Progenitor cell of endocrine pancreas (in vitro differentiated cells): ENCODE data around the gene SYCP2. TPM values are rescaled to one million over a fixed set of nuclear protein-coding genes. Genes with fewer than 3 reads are reported as not detected.

Source experiments
- DNase-seq: peaks from one replicate; pipeline ENCODE4 v3.0.0; 2021; ENCODE audit warnings: low spot score; ENCODE audit not compliant: unreplicated experiment
- H3K27ac Mint-ChIP-seq: 2 replicates; pipeline ENCODE4 v1.8.0; 2021; ENCODE audit warnings: mild to moderate bottlenecking, moderate library complexity, mixed read lengths
- H3K27me3 Mint-ChIP-seq: 2 replicates; pipeline ENCODE4 v1.8.0; 2021; ENCODE audit warnings: mixed read lengths
- H3K36me3 Mint-ChIP-seq: 2 replicates; pipeline ENCODE4 v1.8.0; 2022; ENCODE audit warnings: mixed read lengths; ENCODE audit not compliant: insufficient read depth
- H3K4me1 Mint-ChIP-seq: 2 replicates; pipeline ENCODE4 v1.8.0; 2021; ENCODE audit warnings: low read depth, mixed read lengths
- H3K4me3 Mint-ChIP-seq: 2 replicates; pipeline ENCODE4 v1.8.0; 2021; ENCODE audit warnings: low read depth, mild to moderate bottlenecking, moderate library complexity, mixed read lengths
- H3K9me3 Mint-ChIP-seq: 2 replicates; pipeline ENCODE4 v1.8.0; 2021; ENCODE audit warnings: low read depth, mixed read lengths
- total RNA-seq: library from RNA; stranded (reverse); gene quantifications from 2 replicates; pipeline ENCODE4 v1.2.1, GENCODE V29; 2021
- TF ChIP-seq, protein P1 (sequence below): fragments of 200-600 bp; sonication (generic); IDR thresholded peaks from one replicate; pipeline ENCODE4 v1.5.0; 2021; ENCODE audit warnings: antibody characterized with exemption, mild to moderate bottlenecking; ENCODE audit not compliant: unreplicated experiment

Gene SYCP2
- total RNA-seq, 1 donor from 2014 or later = 2.2 TPM

DNA sequence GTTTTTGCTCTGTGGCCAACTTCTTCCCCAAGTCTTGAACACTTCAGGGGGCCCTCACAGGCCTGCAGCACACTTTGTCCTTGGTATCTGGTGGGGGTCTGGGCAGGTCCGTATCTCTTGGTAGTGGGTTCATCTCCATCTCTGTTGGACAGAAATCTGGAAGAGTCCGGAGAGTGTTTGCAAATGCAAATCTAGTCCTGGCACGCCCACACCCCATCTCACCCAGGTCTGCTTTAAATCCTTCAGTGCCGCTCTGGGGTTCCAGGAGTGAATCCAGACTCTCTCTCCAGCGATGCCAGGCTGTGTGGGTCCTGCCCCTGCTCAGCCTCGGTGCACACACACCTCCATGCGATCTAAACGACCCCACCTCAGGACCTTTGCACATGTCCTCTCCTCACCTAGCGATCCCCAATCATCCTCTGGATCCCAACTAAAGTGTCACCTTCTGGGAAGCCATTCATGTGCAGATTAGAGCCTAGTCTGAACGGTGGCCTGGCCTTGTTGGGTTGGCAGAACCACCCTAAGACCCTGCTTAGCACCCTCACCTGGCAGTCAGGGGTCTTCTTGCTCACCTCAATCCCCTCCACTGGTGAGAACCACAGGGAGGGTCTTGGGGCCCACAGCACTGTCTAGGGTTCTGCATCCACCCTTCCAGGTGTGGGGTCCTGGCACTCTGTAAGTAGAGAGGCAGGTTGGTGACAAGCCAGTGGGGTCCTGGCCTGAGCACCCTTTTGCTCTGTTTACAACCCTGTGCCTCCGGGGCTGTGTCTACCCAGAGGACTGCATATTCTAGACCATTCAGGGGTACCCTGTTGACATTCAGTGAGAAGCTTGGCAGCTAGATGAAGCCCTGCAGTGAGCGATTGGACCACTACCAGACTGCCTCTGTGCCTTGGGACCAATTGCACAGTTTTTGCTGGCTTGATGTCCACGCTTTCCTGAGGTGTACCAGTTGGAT is 100.8 kb downstream of the SYCP2 start:
- TF ChIP-seq, protein P1, sequence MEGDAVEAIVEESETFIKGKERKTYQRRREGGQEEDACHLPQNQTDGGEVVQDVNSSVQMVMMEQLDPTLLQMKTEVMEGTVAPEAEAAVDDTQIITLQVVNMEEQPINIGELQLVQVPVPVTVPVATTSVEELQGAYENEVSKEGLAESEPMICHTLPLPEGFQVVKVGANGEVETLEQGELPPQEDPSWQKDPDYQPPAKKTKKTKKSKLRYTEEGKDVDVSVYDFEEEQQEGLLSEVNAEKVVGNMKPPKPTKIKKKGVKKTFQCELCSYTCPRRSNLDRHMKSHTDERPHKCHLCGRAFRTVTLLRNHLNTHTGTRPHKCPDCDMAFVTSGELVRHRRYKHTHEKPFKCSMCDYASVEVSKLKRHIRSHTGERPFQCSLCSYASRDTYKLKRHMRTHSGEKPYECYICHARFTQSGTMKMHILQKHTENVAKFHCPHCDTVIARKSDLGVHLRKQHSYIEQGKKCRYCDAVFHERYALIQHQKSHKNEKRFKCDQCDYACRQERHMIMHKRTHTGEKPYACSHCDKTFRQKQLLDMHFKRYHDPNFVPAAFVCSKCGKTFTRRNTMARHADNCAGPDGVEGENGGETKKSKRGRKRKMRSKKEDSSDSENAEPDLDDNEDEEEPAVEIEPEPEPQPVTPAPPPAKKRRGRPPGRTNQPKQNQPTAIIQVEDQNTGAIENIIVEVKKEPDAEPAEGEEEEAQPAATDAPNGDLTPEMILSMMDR = no peak
- DNase-seq = no peak
- H3K4me1 Mint-ChIP-seq = peaks cover 5% of the 10 kb centered on the region
- no peak overlapping the region for H3K27ac Mint-ChIP-seq
- H3K9me3 Mint-ChIP-seq = no peaks in the 10 kb centered on the region
- H3K4me3 Mint-ChIP-seq = no peak overlapping the region
- H3K27me3 Mint-ChIP-seq = peaks cover 56% of the 10 kb centered on the region
- no peaks in the 10 kb centered on the region for H3K36me3 Mint-ChIP-seq

DNA sequence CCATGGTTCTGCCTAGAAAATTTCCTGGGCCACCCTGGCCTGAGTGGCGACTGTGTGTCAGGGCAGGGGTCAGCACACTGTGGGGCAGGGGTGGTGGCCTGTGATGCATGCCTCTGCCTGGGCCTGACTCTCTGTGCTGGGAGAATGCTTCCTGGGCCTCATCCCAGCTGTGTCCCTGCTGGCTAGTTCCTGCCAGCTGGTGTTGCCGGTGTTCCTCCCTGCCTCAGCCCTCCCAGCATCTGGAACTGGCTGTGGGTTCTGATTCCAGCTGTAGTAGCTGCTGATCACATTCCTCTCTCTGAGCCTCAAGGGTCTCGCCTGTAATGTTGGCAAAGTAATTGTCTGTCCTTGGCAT is 101.5 kb downstream of the SYCP2 start:
- no peak for DNase-seq
- no peak overlapping the region for H3K27ac Mint-ChIP-seq
- no peaks in the 10 kb centered on the region for H3K36me3 Mint-ChIP-seq
- H3K4me1 Mint-ChIP-seq = peaks cover 5% of the 10 kb centered on the region
- peaks cover 56% of the 10 kb centered on the region for H3K27me3 Mint-ChIP-seq
- H3K4me3 Mint-ChIP-seq = no peak overlapping the region
- TF ChIP-seq, protein P1 = no peak
- no peaks in the 10 kb centered on the region for H3K9me3 Mint-ChIP-seq

DNA sequence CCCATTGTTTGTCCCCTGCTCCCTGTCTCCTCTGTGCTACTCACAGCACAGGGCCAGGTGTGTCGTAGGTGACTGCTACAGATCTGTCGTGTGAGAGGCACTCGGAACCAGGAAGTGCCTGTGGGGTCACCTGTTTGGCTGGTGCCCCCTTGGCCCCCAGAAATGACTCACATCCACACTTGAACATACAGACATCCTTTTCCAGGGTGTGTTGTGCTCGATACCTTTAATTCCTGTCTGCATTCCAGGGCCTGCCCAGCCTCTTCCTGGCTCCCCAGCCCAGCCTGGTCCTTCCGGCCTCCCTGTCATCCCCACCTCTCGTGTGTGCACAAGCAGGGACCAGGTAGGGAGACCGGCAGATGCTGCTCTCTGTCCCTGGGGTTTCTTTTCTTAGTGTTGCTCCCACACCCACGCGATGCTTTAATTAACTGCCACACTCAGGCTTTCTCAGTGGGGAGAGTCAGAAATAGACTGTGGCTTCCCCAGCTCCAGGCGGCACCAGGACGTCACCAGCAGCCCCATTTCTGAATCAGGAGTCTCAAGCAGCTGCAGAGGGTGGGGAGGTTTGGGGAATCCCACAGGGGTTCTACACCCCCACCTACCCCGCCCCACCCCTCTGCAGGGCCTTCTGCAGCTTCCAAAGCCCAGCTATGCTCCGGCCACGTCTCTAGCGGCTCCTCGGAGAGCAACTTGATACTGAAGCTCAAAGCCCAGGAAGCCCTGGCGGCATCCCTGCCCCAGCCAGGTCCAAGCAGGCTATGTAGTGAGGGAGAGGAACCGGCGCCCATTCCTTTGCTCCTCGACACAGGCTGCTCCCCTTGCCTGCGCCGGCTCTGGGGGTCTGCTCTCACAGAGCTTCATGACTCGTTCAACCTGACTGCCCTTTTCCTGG is 102.2 kb downstream of the SYCP2 start:
- TF ChIP-seq, protein P1 = no peak
- Mint-ChIP-seq H3K27ac (no peak overlapping the region), H3K4me1 (peaks cover 5% of the 10 kb centered on the region), H3K9me3 (no peaks in the 10 kb centered on the region), H3K4me3 (no peak overlapping the region), H3K36me3 (no peaks in the 10 kb centered on the region), H3K27me3 (peaks cover 54% of the 10 kb centered on the region)
- DNase-seq = no peak

DNA sequence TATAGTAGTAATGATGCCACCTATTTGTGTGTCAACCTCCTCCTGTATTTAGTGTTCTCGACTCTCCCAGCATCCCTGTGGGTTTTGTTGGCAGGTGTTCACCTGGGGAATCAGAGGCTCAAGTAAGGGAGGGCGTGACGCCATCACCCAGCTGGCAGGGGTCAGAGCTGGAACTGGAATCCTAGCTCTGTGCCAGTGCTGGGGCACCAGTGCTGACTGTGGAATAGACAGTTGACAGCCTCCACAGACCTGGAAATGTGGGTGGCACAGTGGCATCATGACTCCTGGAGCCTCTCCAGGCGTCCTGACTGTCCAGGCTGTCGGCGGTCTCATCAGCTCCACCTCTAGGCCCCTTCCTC is 102.8 kb downstream of the SYCP2 start:
- no peaks in the 10 kb centered on the region for H3K9me3 Mint-ChIP-seq
- TF ChIP-seq, protein P1 = no peak
- peaks cover 48% of the 10 kb centered on the region for H3K27me3 Mint-ChIP-seq
- no peak for DNase-seq
- peaks cover under 1% of the 10 kb centered on the region for H3K4me1 Mint-ChIP-seq
- no peak overlapping the region for H3K4me3 Mint-ChIP-seq
- no peaks in the 10 kb centered on the region for H3K36me3 Mint-ChIP-seq
- H3K27ac Mint-ChIP-seq = no peak overlapping the region
